SK-N-SH (cell line): ENCODE data around the gene LRRC30. TPM values are rescaled to one million over a fixed set of nuclear protein-coding genes. Genes with fewer than 3 reads are reported as not detected.

Experiments used
- CTCF ChIA-PET: fragments of 300-600, 350-600 bp; formaldehyde crosslinking; extraction: SDS; loops from one replicate; lab custom pipeline; 2021; lab: Yijun Ruan, JAX
- POLR2A ChIA-PET: fragments of 350-600 bp; sonication (Branson Sonifier 250); formaldehyde crosslinking; extraction: SDS; loops from one replicate; lab custom pipeline; 2020; ENCODE audit warnings: antibody characterized with exemption, inconsistent platforms; lab: Yijun Ruan, JAX
- DNase-seq: peaks from one replicate; pipeline ENCODE4 v3.0.0; 2012
- H2AFZ ChIP-seq: fragments of 200-600 bp; sonication (generic); 2 replicates; pipeline ENCODE4 v1.8.1; 2016; ENCODE audit warnings: antibody characterized with exemption, mild to moderate bottlenecking, low read depth
- H3F3A ChIP-seq: fragments of 200-600 bp; sonication (generic); replicated peaks from 2 replicates; pipeline ENCODE3; 2016; ENCODE audit warnings: antibody characterized with exemption, mild to moderate bottlenecking; ENCODE audit not compliant: insufficient read depth
- H3K27ac ChIP-seq, 2 experiments: fragments of 200-500 bp in 1 of 2; fragments of 200-600 bp in 1 of 2; sonication (Bioruptor generic) in 1 of 2; sonication (generic), shearing (Covaris generic) in 1 of 2; 2 replicates each; pipeline versions ENCODE4 v1.5.1 to v1.6.1; 2014 to 2016; ENCODE audit warnings: low read depth in 2 of 2, inconsistent platforms in 1 of 2, low read length in 1 of 2, mild to moderate bottlenecking in 1 of 2, mixed read lengths in 1 of 2
- H3K27me3 ChIP-seq: fragments of 200-600 bp; sonication (generic), shearing (Covaris generic); 2 replicates; pipeline ENCODE4 v1.6.1; 2016; ENCODE audit warnings: mixed run types; ENCODE audit not compliant: insufficient read depth
- H3K36me3 ChIP-seq, 2 experiments: fragments of 200-500 bp in 1 of 2; fragments of 200-600 bp in 1 of 2; sonication (Bioruptor generic) in 1 of 2; sonication (generic) in 1 of 2; replicated peaks in 1 of 2; 2 replicates each; pipeline versions ENCODE3 to v1.5.1; 2014 to 2016; ENCODE audit warnings: low read length in 1 of 2, mild to moderate bottlenecking in 1 of 2; ENCODE audit not compliant: insufficient read depth in 2 of 2, control insufficient read depth in 1 of 2
- H3K4me1 ChIP-seq, 2 experiments: fragments of 200-500 bp in 1 of 2; fragments of 200-600 bp in 1 of 2; sonication (Bioruptor generic) in 1 of 2; sonication (generic), shearing (Covaris generic) in 1 of 2; 2 replicates each; pipeline versions ENCODE4 v1.5.1 to v1.6.1; 2014 to 2016; ENCODE audit warnings: low read depth in 1 of 2, low read length in 1 of 2, mixed run types in 1 of 2; ENCODE audit not compliant: insufficient read depth in 2 of 2, control insufficient read depth in 1 of 2
- H3K4me2 ChIP-seq: fragments of 200-600 bp; sonication (generic), shearing (Covaris generic); 2 replicates; pipeline ENCODE4 v1.6.1; 2017; ENCODE audit warnings: mixed run types
- H3K4me3 ChIP-seq, 2 experiments: fragments of 200-500 bp in 1 of 2; fragments of 200-600 bp in 1 of 2; sonication (Bioruptor generic) in 1 of 2; sonication (generic), shearing (Covaris generic) in 1 of 2; 2 replicates each; pipeline versions ENCODE4 v1.5.1 to v1.8.1; 2014 to 2016; ENCODE audit warnings: low read depth in 2 of 2, inconsistent platforms in 1 of 2, low read length in 1 of 2, mild to moderate bottlenecking in 1 of 2, mixed read lengths in 1 of 2, moderate library complexity in 1 of 2
- H3K79me2 ChIP-seq: fragments of 200-600 bp; sonication (generic); 2 replicates; pipeline ENCODE4 v1.8.1; 2017; ENCODE audit warnings: mild to moderate bottlenecking; ENCODE audit not compliant: insufficient read depth
- H3K9ac ChIP-seq: fragments of 200-600 bp; sonication (generic); 2 replicates; pipeline ENCODE4 v1.6.1; 2017; ENCODE audit warnings: mixed run types
- H3K9me2 ChIP-seq: fragments of 200-600 bp; sonication (generic); 2 replicates; pipeline ENCODE4 v1.6.1; 2017; ENCODE audit warnings: mixed run types
- H3K9me3 ChIP-seq: fragments of 200-600 bp; sonication (generic); 2 replicates; pipeline ENCODE4 v1.6.1; 2017; ENCODE audit warnings: mixed run types, mild to moderate bottlenecking, moderate library complexity
- H4K20me1 ChIP-seq: fragments of 200-600 bp; sonication (generic); 2 replicates; pipeline ENCODE4 v1.6.1; 2017; ENCODE audit warnings: mild to moderate bottlenecking, mixed run types; ENCODE audit not compliant: insufficient read depth
- EZH2phosphoT487 ChIP-seq: fragments of 200-600 bp; sonication (generic); IDR thresholded peaks from 2 replicates; pipeline ENCODE4 v1.6.1; 2017; ENCODE audit warnings: low read depth, mixed run types, mild to moderate bottlenecking, antibody characterized with exemption, moderate library complexity, borderline replicate concordance
- FOSL2 ChIP-seq: IDR thresholded peaks from 2 replicates; pipeline ENCODE4 v1.4.0; 2012; ENCODE audit warnings: low read depth, mild to moderate bottlenecking, moderate library complexity, borderline replicate concordance
- FOXJ3 ChIP-seq: sonication (generic); formaldehyde crosslinking; IDR thresholded peaks from 2 replicates; pipeline ENCODE4 v1.5.1; 2020; ENCODE audit warnings: mild to moderate bottlenecking, missing genetic modification reagents
- GATA2 ChIP-seq: sonication (generic); formaldehyde crosslinking; IDR thresholded peaks from 2 replicates; pipeline ENCODE4 v1.5.0; 2020; ENCODE audit warnings: mild to moderate bottlenecking, missing genetic modification reagents
- JUND ChIP-seq: IDR thresholded peaks from 2 replicates; pipeline ENCODE4 v1.4.0; 2012
- MEF2A ChIP-seq: IDR thresholded peaks from 2 replicates; pipeline ENCODE4 v1.4.0; 2012; ENCODE audit warnings: low read depth, borderline replicate concordance
- MXI1 ChIP-seq: IDR thresholded peaks from 2 replicates; pipeline ENCODE4 v1.6.1; 2012; ENCODE audit warnings: mild to moderate bottlenecking, low read depth, low read length, improper control_type of control experiment
- NFIC ChIP-seq: IDR thresholded peaks from 2 replicates; pipeline ENCODE4 v1.4.0; 2012; ENCODE audit warnings: borderline replicate concordance
- POLR2AphosphoS5 ChIP-seq: IDR thresholded peaks from 2 replicates; pipeline ENCODE4 v1.6.1; 2012; ENCODE audit warnings: low read depth, low read length
- RAD21 ChIP-seq: IDR thresholded peaks from 2 replicates; pipeline ENCODE4 v1.6.1; 2012; ENCODE audit warnings: mild to moderate bottlenecking, low read length
- RCOR1 ChIP-seq: fragments of 150-350 bp; IDR thresholded peaks from 2 replicates; pipeline ENCODE4 v1.6.1; 2017; ENCODE audit warnings: antibody characterized with exemption, low read length
- REST ChIP-seq: IDR thresholded peaks from 2 replicates; pipeline ENCODE4 v1.6.1; 2012; ENCODE audit warnings: mild to moderate bottlenecking, low read depth, low read length, moderate library complexity
- RXRA ChIP-seq: IDR thresholded peaks from 2 replicates; pipeline ENCODE4 v1.4.0; 2012; ENCODE audit warnings: low read depth, mild to moderate bottlenecking, borderline replicate concordance
- SMC3 ChIP-seq: IDR thresholded peaks from 2 replicates; pipeline ENCODE4 v1.6.1; 2012; ENCODE audit warnings: low read depth, low read length, improper control_type of control experiment
- TAF1 ChIP-seq: IDR thresholded peaks from 2 replicates; pipeline ENCODE4 v1.6.1; 2012; ENCODE audit warnings: low read depth, mild to moderate bottlenecking, low read length, moderate library complexity, borderline replicate concordance
- USF2 ChIP-seq: fragments of 150-350 bp; IDR thresholded peaks from 2 replicates; pipeline ENCODE4 v1.6.1; 2017; ENCODE audit warnings: antibody characterized with exemption, low read length, low read depth, borderline replicate concordance
- YY1 ChIP-seq: IDR thresholded peaks from 2 replicates; pipeline ENCODE4 v1.4.0; 2012; ENCODE audit warnings: low read depth, mild to moderate bottlenecking
- WGBS: methylation state at CpG from one replicate; pipeline ENCODE4 v1.1.6; 2017; ENCODE audit warnings: low lambda C conversion rate; 5-methylcytosine and 5-hydroxymethylcytosine counted together
- polyA plus RNA-seq, 3 experiments: library from polyadenylated mRNA; depleted of rRNA; stranded (reverse); fragments of >200 nt; gene quantifications; 2 replicates each; pipeline ENCODE4 v1.2.3, GENCODE V29; 2012
- TF ChIP-seq, protein P1 (sequence below): IDR thresholded peaks from 2 replicates; pipeline ENCODE4 v1.4.0; 2012; ENCODE audit warnings: low read depth, borderline replicate concordance

LRRC30 gene
- polyA plus RNA-seq, 1 of the 3 experiments (the other 2 are of a cell fraction) = not detected

- H3K36me3 ChIP-seq = no peaks in the 10 kb centered on the region
- H3K4me3 ChIP-seq = no peak overlapping the region
- TF ChIP-seq YY1 (no peak), MXI1 (no peak), USF2 (no peak), NFIC (no peak), RAD21 (no peak), FOXJ3 (CRISPR knock-in tag) (no peak), RCOR1 (no peak), RXRA (no peak), GATA2 (no peak), EZH2phosphoT487 (no peak), JUND (no peak), SMC3 (no peak), POLR2AphosphoS5 (no peak)
- TF ChIP-seq, protein P1, sequence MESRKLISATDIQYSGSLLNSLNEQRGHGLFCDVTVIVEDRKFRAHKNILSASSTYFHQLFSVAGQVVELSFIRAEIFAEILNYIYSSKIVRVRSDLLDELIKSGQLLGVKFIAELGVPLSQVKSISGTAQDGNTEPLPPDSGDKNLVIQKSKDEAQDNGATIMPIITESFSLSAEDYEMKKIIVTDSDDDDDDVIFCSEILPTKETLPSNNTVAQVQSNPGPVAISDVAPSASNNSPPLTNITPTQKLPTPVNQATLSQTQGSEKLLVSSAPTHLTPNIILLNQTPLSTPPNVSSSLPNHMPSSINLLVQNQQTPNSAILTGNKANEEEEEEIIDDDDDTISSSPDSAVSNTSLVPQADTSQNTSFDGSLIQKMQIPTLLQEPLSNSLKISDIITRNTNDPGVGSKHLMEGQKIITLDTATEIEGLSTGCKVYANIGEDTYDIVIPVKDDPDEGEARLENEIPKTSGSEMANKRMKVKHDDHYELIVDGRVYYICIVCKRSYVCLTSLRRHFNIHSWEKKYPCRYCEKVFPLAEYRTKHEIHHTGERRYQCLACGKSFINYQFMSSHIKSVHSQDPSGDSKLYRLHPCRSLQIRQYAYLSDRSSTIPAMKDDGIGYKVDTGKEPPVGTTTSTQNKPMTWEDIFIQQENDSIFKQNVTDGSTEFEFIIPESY = no peak
- no peaks in the 10 kb centered on the region for H4K20me1 ChIP-seq
- H3K9me2 ChIP-seq = no peaks in the 10 kb centered on the region
- POLR2A ChIA-PET = interaction anchor here (1.0 kb wide), 1 partner anchor 11 kb away, joined by 3 read pairs; no protein-coding TSS in a partner anchor
- no peaks in the 10 kb centered on the region for H3K9me3 ChIP-seq
- H3K79me2 ChIP-seq = no peaks in the 10 kb centered on the region
- H3F3A ChIP-seq = no peaks in the 10 kb centered on the region
- no peak overlapping the region for H2AFZ ChIP-seq
- no peak for DNase-seq
- CTCF ChIA-PET = interaction anchor here (1.4 kb wide), 1 partner anchor 1231 kb away, joined by 6 read pairs; no protein-coding TSS in a partner anchor
- WGBS = 51% methylated on average over 6 of the region's 6 CpGs
- H3K27me3 ChIP-seq = no peaks in the 10 kb centered on the region
- H3K27ac ChIP-seq = no peak overlapping the region
- peaks cover 0 to 15% of the 10 kb centered on the region in 2 experiments; a peak in 1 of 4 replicates for H3K4me1 ChIP-seq
- no peak overlapping the region for H3K4me2 ChIP-seq
- H3K9ac ChIP-seq = no peak overlapping the region
Observed at GRCh38 chr18:7248877-7249276, 18.0 kb downstream of the LRRC30 start.

DNA sequence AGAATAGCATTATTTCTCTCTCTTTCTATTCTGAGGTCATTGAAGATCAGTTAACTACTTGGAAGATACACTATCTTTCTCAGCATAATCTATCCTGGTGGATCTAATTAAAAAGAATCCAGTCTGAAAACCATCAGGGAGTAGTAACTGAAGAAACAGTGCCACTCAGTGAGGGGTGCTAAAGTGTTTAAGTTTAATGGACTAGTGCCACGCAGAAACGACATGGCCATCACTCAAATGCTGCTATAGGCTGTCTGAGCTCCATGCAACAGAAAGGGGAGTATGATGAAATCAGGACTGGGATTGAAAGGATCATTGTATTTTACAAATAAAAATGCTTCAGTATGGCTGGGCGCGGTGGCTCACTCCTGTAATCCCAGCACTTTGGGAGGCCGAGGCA lies 23.3 kb downstream of the LRRC30 start:
- H3F3A ChIP-seq = no peaks in the 10 kb centered on the region
- no peaks in the 10 kb centered on the region for H3K36me3 ChIP-seq
- H3K27me3 ChIP-seq = no peaks in the 10 kb centered on the region
- 73% methylated on average over 5 of the region's 5 CpGs for WGBS
- POLR2A ChIA-PET = no interaction called here
- H3K9me3 ChIP-seq = no peaks in the 10 kb centered on the region
- H3K9me2 ChIP-seq = no peaks in the 10 kb centered on the region
- peaks cover 0 to 9% of the 10 kb centered on the region in 2 experiments; a peak in 1 of 4 replicates for H3K4me1 ChIP-seq
- H3K79me2 ChIP-seq = no peaks in the 10 kb centered on the region
- H4K20me1 ChIP-seq = no peaks in the 10 kb centered on the region
- no peak overlapping the region for H3K9ac ChIP-seq
- DNase-seq = no peak
- CTCF ChIA-PET = no interaction called here
- TF ChIP-seq REST (no peak), JUND (no peak), USF2 (no peak), MEF2A (no peak), FOSL2 (no peak), TAF1 (no peak), EZH2phosphoT487 (no peak)
- no peak overlapping the region for H3K27ac ChIP-seq
- H3K4me3 ChIP-seq = no peak overlapping the region
- no peak overlapping the region for H3K4me2 ChIP-seq
- H2AFZ ChIP-seq = no peak overlapping the region
